GM19025 (cell line): ENCODE measurements around the gene TBL3.

Experiments used
- ATAC-seq: cut with Tn5 transposase; IDR thresholded peaks from one replicate; pipeline ENCODE4 v1.9.1; 2021; ENCODE audit warnings: mild to moderate bottlenecking, low read depth, moderate library complexity; ENCODE audit not compliant: unreplicated experiment

The TBL3 gene

DNA sequence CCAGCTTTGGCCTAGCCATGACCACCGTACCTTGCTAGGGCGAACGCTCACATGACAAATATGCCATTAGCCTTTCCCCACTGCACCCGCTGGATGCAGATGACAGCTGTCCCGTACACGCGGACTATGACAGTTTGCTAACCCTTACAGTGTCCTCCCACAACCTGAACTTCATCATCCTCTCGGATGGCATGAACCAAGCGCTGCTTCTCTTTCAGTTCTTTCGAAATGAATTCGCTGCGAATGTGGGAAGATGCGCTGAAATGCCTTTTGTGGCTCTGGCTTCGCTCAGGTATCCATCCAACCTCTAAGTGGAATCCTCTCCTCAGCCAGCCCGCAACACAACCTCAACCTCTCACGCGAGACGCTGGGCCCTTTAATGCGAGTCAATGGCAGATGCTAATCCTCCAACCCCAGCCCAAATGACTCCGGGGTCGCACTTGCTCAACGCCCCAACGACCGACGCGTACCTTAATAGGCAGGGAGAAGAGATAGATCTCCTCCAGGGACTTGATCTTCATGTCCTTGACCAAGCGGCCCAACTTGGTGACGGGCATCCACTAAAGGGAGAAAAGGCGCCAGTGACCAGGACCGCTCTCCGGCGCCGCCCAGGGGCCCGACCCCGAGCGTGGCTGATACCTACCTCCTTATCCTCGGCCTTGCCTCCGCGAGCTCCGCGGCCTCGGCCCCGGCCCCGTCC, 7.9 kb upstream of the TBL3 start:
- no peak for ATAC-seq

GRCh38 chr16:1964506-1965395, 7.1 kb upstream of the TBL3 start, which contains the start of gene RPS2:
RPS2 (minus strand) TSS chr16:1964826; CDS start chr16:1964625, 201 bp downstream.
- peak; percentile 88 for ATAC-seq

GRCh38 chr16:1965396-1966001, 6.4 kb upstream of the TBL3 start:
- ATAC-seq, result no peak

DNA sequence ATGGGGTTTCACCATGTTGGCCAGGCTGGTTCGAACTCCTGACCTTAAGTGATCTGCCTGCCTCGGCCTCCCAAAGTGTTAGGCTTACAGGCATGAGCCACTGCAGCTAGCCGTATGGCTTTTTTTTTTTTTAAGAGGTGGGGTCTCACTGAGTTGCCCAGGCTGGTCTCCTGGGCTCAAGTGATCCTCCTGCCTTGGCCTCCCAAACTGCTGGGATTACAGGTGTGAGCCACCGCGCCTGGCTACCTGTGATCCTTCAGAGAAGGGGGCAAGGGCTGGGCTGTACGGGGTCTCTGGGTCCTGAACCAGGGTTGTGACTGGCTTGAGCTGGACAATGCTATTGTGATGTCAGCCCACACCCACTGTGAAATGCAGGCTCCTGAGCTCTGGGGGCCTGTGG, 5.4 kb upstream of the TBL3 start, which contains the start of gene RNF151:
Gene RNF151 (plus strand): TSS at position 397 of the 400 bp plus-strand sequence. CDS start 26 bp downstream, outside the sequence.
- ATAC-seq, result no peak

- no peak for ATAC-seq
Observed at GRCh38 chr16:1968146-1968953, 3.5 kb upstream of the TBL3 start.

DNA sequence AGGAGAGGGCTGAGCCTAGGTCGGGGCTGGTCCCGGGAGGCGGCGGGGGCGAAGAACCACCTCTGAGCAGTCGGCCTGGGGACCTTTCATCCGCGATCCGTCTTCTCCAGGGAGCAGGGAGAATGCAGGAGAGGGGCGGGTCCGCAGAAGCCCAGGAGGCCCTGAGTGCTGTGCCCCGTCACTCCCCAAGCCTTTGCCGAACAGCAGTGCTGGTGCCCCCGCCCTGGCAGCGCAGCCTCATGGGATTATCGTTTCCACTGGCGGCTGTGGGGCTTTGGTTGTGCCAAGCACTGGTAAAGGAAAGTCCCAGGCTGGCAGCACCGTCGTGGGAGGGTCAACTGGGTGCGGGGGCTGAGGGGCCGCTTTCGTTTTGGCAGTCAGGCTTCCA, 631 bp downstream of the TBL3 start:
- ATAC-seq, result no peak

GRCh38 chr16:1973461-1974156, 1.8 kb downstream of the TBL3 start:
- no peak for ATAC-seq

DNA sequence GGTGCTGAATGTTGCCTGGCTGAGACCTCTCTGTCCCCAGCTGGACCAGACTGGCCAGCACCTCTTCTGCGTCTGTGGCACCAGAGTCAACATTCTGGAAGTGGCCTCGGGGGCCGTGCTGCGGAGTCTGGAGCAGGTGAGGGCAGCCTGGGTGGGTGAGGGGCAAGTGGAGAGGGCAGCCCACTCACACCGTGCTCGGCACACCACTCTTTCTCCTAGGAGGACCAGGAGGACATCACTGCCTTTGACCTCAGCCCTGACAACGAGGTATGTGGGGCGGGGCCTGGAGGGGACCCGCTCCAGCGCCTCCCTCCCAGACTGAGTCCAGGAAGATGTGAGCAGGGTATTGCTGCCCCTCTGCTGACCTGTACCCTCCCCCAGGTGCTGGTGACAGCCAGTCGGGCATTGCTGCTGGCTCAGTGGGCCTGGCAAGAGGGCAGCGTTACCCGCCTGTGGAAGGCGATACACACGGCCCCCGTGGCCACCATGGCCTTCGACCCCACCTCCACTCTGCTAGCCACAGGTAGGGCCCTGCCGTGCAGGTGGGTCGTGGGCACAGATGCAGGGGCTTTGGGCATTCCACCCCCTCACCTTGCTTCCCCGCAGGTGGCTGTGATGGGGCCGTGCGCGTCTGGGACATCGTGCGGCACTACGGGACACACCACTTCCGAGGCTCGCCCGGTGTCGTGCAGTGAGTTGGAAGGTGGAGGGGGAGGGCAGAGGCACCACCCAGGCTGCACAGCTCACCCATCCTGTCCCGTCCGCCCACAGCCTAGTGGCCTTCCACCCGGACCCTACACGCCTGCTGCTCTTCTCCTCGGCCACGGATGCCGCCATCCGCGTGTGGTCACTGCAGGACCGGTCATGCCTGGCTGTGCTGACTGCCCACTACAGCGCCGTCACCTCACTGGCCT, 2.6 kb downstream of the TBL3 start:
- ATAC-seq, result no peak

DNA sequence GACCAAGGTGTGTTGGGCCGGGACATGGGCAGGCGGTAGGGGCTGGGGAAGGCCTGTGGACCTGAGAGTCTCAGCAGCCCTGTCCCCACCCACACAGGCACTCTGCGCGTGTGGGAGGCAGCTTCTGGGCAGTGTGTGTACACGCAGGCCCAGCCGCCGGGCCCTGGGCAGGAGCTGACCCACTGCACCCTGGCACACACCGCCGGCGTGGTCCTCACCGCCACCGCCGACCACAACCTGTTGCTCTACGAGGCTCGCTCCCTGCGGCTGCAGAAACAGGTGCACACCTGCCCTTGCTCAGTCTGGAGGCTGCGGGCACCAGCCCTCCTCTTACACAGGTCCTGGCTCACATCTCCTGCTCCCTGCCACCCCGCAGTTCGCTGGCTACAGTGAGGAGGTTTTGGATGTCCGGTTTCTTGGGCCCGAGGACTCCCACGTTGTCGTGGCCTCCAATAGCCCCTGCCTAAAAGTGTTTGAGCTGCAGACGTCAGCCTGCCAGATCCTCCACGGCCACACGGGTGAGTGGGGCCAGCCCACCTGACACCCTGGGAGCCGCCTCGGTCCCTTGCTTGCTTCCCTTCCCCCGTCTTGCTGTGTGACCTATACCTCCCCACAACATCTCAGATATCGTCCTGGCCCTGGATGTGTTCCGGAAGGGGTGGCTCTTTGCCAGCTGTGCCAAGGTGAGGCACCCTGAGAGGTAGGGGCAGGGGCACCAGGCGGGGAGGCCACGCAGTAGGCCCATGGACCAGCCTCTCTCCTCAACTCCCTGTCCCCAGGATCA, 3.8 kb downstream of the TBL3 start:
- no peak for ATAC-seq

GRCh38 chr16:1976216-1976520, 4.3 kb downstream of the TBL3 start:
- ATAC-seq, result no peak

DNA sequence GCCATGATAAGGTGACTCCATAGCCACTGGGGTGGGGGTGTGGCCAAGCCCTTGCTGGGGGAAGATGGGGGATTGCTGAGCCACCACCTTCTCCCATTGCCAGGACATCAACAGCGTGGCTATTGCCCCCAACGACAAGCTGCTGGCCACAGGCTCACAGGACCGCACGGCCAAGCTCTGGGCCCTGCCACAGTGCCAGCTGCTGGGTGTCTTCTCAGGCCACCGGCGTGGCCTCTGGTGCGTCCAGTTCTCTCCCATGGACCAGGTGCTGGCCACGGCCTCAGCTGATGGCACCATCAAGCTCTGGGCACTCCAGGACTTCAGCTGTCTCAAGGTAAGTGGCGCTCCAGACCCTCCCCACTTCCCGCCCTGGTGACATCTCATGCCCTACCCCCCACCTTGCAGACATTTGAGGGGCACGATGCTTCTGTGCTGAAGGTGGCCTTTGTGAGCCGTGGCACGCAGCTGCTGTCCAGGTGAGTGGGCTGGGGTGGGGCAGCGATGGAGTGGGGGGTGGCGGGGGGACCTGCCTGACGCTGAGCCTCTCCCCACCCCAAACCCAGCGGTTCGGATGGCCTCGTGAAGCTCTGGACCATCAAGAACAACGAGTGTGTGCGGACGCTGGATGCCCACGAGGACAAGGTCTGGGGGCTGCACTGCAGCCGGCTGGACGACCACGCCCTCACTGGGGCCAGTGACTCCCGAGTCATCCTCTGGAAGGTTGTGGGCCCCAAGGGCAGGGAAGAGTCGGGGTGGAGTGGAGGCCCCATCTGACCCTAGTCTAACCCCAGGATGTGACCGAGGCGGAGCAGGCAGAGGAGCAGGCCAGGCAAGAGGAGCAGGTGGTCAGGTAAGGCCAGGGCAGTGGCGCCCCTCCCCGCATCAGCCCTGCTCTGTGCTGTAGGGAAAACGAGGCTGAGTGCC, 5.4 kb downstream of the TBL3 start:
- ATAC-seq, result no peak

DNA sequence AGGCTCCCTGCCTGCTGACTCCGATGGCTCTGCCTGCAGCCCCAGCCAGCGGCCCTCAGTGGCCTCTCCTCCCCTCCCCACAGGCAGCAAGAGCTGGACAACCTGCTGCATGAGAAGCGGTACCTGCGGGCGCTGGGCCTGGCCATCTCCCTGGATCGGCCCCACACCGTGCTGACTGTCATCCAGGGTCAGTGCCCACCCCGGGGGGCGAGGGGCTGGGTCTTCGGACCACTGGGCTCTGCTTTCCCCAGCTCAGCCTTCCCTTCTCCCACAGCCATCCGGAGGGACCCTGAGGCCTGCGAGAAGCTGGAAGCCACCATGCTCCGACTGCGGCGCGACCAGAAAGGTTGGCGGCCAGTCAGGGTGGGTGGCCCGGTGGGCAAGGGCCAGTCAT, 6.0 kb downstream of the TBL3 start:
- ATAC-seq, result no peak

DNA sequence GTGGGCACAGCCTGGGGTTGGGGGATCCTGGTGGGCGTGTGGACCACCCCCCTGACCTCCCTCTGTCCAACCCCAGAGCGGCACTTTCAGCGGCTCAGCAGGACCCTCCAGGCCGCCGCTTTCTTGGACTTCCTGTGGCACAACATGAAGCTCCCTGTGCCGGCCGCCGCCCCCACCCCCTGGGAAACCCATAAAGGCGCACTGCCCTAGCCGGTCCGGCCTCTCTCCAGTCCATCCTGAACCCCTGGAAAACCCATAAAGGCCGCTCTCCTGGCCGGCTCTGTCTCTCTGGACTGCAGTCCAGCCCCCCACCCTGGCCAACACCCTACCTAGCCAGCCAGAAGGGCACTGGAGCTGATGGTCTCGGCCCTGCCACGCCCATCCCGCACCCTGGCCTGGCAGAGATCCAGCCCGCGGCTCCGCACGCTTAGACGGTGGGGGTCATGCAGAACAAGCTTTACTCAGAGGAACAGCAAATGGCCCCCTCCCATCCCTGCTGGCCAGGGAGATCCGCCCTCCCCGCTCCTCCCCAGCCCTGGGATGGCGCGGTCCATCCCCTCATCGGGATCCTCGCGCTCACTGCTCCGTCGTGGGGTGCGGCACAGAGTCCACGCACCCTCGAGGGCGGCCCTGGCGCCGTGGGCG, 6.7 kb downstream of the TBL3 start:
- ATAC-seq, result no peak

DNA sequence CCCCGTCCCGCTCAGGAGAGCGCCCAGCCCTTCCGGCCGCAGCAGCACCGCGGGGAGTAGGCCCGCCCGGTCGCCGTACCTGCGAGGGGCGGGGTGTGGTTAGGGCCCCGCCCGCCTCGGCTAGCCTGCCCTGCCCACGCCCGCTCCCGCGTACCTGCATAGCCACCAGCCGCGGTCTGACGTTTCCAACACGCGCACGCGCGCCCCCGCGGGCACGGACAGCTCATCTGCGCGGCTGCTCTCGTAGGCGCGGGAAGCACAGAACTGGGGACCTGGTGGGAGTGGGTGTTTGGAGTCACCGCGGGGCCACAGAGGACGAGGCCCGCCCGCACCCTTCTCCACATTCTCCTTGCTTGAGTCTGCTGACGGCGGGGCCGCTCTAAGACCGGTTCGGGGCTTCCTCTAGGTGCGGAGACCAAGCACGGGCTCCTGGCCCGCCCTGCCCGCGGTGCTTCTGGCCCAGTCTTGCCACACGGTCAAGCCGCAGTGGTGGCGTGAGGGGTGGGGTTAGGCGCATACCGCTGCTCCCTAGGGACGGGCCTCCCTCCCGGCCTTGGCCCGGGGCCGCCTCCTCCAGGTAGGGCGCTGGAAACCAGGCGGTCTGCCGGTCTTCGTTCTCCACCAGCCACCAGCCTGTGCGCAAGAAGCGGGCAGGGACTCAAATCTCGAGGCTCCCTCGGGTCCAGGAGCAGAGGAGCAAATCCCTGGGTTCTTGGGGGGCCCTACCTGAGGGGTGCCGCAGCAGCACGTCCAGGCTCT, 7.6 kb downstream of the TBL3 start:
- no peak for ATAC-seq

GRCh38 chr16:1980030-1980769, 8.3 kb downstream of the TBL3 start:
- no peak for ATAC-seq
